ENCODE results near the gene THSD4. TPM values are rescaled to one million over a fixed set of nuclear protein-coding genes. Genes with fewer than 3 reads are reported as not detected.
"Not testable (repeated sequence)": the region's sequence is repeated elsewhere in the genome, so short reads cannot be mapped to it uniquely, and the experiment has no call there.

The THSD4 gene
- total RNA-seq, 3 donors from 2014 or later: 18.3 to 46.2 (median 27.1) TPM

DNA sequence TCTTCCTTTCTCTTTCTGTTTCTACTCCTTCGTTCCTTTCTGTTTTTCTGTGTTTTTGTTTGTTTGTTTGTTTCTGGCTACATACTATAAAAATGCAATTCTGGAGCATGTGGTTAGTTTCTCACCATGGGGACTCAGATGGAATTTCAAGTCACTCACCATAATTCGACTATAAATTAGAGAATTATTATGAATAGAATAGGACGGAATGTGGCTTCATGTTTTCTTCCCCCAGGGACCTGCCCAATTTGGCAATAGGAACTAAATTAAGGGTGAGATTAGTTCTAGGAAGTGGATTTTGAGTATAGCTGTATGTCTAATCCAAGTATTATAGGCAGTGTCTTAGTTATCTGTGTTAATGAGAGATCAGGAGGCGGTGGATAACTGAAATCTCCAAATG is 96.9 kb downstream of the THSD4 start:
- Histone ChIP-seq H3K4me1 (ENCODE audit: low read depth) (no peaks in the 10 kb centered on the region), H3K36me3 (ENCODE audit: low read depth) (no peaks in the 10 kb centered on the region), H3K4me3 (no peak overlapping the region), H3K9me3 (no peaks in the 10 kb centered on the region)
- no peak for ATAC-seq
- TF ChIP-seq, protein P1, sequence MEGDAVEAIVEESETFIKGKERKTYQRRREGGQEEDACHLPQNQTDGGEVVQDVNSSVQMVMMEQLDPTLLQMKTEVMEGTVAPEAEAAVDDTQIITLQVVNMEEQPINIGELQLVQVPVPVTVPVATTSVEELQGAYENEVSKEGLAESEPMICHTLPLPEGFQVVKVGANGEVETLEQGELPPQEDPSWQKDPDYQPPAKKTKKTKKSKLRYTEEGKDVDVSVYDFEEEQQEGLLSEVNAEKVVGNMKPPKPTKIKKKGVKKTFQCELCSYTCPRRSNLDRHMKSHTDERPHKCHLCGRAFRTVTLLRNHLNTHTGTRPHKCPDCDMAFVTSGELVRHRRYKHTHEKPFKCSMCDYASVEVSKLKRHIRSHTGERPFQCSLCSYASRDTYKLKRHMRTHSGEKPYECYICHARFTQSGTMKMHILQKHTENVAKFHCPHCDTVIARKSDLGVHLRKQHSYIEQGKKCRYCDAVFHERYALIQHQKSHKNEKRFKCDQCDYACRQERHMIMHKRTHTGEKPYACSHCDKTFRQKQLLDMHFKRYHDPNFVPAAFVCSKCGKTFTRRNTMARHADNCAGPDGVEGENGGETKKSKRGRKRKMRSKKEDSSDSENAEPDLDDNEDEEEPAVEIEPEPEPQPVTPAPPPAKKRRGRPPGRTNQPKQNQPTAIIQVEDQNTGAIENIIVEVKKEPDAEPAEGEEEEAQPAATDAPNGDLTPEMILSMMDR (IDR thresholded peaks at IDR 0.05): no peak
- intact Hi-C loops (cut with DNase I, micrococcal nuclease): no loop called here
- DNase-seq: no peak

- DNase-seq; H3K4me1 ChIP-seq (ENCODE audit: low read depth); H3K36me3 ChIP-seq (ENCODE audit: low read depth); H3K9me3 ChIP-seq; intact Hi-C loops (cut with DNase I, micrococcal nuclease); ATAC-seq; H3K4me3 ChIP-seq: not testable (repeated sequence)
Observed at GRCh38 chr15:71213943-71214342, 98.7 kb downstream of the THSD4 start.

- DNase-seq: no peak
- Histone ChIP-seq H3K36me3 (ENCODE audit: low read depth) (no peaks in the 10 kb centered on the region), H3K9me3 (no peaks in the 10 kb centered on the region), H3K4me1 (ENCODE audit: low read depth) (no peaks in the 10 kb centered on the region), H3K4me3 (no peak overlapping the region)
- intact Hi-C loops (cut with DNase I, micrococcal nuclease): no loop called here
- TF ChIP-seq, protein P1 (IDR thresholded peaks at IDR 0.05): no peak
- no peak for ATAC-seq
Observed at GRCh38 chr15:71215126-71215894, 100.0 kb downstream of the THSD4 start.

DNA sequence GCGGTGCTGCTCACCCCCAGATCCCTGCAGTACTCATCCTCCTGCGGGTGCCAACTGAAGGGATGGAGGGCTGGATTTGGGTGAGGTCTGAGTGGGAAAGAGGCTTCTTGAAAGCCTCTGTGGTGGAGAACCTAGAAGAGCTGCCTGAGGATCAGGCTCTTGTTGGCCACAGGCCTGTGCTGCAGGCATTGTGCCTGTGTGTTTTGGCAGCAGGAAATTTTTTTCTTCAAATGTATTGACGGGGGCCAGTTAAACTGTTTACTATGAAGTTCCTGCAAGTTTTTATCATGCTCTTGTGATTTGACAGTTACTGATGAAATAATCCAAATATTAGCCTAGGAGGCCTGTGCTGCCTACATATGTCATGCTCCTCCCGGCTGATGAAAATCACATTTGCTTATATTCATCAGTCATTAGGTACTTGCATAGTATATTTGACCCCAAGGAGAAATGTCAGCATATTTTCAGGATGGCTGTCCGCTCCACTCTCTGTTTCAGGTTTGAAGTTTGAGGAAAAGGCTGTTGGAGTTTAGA is 103.1 kb downstream of the THSD4 start:
- no peak for DNase-seq
- no peaks in the 10 kb centered on the region for H3K4me1 ChIP-seq (ENCODE audit: low read depth)
- no peaks in the 10 kb centered on the region for H3K36me3 ChIP-seq (ENCODE audit: low read depth)
- H3K4me3 ChIP-seq: no peak overlapping the region
- TF ChIP-seq, protein P1 (IDR thresholded peaks at IDR 0.05): no peak
- intact Hi-C loops (cut with DNase I, micrococcal nuclease): no loop called here
- ATAC-seq: no peak
- H3K9me3 ChIP-seq: no peaks in the 10 kb centered on the region

GRCh38 chr15:71219101-71219500 is 103.8 kb downstream of the THSD4 start:
- no peak for ATAC-seq
- Histone ChIP-seq H3K36me3 (ENCODE audit: low read depth) (no peaks in the 10 kb centered on the region), H3K9me3 (no peaks in the 10 kb centered on the region), H3K4me3 (no peak overlapping the region), H3K4me1 (ENCODE audit: low read depth) (no peaks in the 10 kb centered on the region)
- intact Hi-C loops (cut with DNase I, micrococcal nuclease): no loop called here
- no peak for DNase-seq
- TF ChIP-seq, protein P1 (IDR thresholded peaks at IDR 0.05): no peak

DNA sequence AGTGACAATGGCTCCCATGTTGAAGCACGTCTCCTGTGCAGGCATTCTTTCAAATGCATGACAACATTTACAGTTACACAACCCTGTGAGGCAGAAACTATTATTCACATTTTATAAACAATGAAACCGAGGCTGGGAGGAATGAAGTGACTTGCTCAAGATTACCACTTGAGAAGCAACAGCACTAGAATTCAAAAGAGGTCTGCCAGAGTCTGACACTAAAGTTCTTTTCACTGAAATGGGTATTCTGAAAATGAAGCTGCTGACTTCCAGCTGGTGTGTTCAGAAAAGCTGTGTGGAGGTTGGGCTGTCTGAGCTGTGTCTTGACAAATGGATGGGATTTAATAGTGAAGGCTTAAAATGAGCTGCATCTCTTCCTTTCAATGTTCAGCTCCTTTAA is 104.4 kb downstream of the THSD4 start:
- Histone ChIP-seq H3K4me3 (no peak overlapping the region), H3K4me1 (ENCODE audit: low read depth) (no peaks in the 10 kb centered on the region), H3K36me3 (ENCODE audit: low read depth) (no peaks in the 10 kb centered on the region), H3K9me3 (no peaks in the 10 kb centered on the region)
- ATAC-seq (peak; percentile 26), DNase-seq (no peak)
- TF ChIP-seq, protein P1 (IDR thresholded peaks at IDR 0.05): no peak
- intact Hi-C loops (cut with DNase I, micrococcal nuclease): no loop called here

Data from mucosa of descending colon (tissue), 3 donors.